ENCODE measurements around the gene IFIT3.

IFIT3 gene

GRCh38 chr10:89369156-89370105, 41.6 kb downstream of the IFIT3 start:
- TF ChIP-seq CTCF (IDR thresholded peaks at IDR 0.05; ENCODE audit: insufficient read depth, low read depth, low read length, missing control alignments), result peak; percentile 51
- no peak overlapping the region for H3K4me3 ChIP-seq (ENCODE audit: low read depth, low read length)
- peak; percentile 62 for DNase-seq (ENCODE audit: low read depth)

GRCh38 chr10:89371079-89371478, 43.3 kb downstream of the IFIT3 start:
- no peak overlapping the region for H3K4me3 ChIP-seq (ENCODE audit: low read depth, low read length)
- no peak for TF ChIP-seq CTCF (IDR thresholded peaks at IDR 0.05; ENCODE audit: insufficient read depth, low read depth, low read length, missing control alignments)
- no peak for DNase-seq (ENCODE audit: low read depth)

- no peak for DNase-seq (ENCODE audit: low read depth)
- no peak overlapping the region for H3K4me3 ChIP-seq (ENCODE audit: low read depth, low read length)
- TF ChIP-seq CTCF (IDR thresholded peaks at IDR 0.05; ENCODE audit: insufficient read depth, low read depth, low read length, missing control alignments), result no peak
These were observed 44.2 kb downstream of the IFIT3 start for GRCh38 chr10:89371987-89372386.

GRCh38 chr10:89373916-89374711, 46.3 kb downstream of the IFIT3 start:
- DNase-seq (ENCODE audit: low read depth), result no peak

GRCh38 chr10:89374713-89375141, 46.9 kb downstream of the IFIT3 start:
- no peak for DNase-seq (ENCODE audit: low read depth)
- no peak for TF ChIP-seq CTCF (IDR thresholded peaks at IDR 0.05; ENCODE audit: insufficient read depth, low read depth, low read length, missing control alignments)
- no peak overlapping the region for H3K4me3 ChIP-seq (ENCODE audit: low read depth, low read length)

More at GRCh38 chr10:89373916-89374711, 46.3 kb downstream of the IFIT3 start:
- TF ChIP-seq CTCF (IDR thresholded peaks at IDR 0.05; ENCODE audit: insufficient read depth, low read depth, low read length, missing control alignments), result no peak
- no peak overlapping the region for H3K4me3 ChIP-seq (ENCODE audit: low read depth, low read length)

GRCh38 chr10:89377705-89378637, 50.2 kb downstream of the IFIT3 start, which contains the start of gene IFIT1B:
IFIT1B (plus strand) TSS chr10:89378056; CDS start chr10:89378136, 80 bp downstream.
- H3K4me3 ChIP-seq (ENCODE audit: low read depth, low read length), result no peak within 1 kb of the TSS
- DNase-seq (ENCODE audit: low read depth), result no peak
- no peak for TF ChIP-seq CTCF (IDR thresholded peaks at IDR 0.05; ENCODE audit: insufficient read depth, low read depth, low read length, missing control alignments)
